ENCODE data around the gene BRD9. TPM values are rescaled to one million over a fixed set of nuclear protein-coding genes. Genes with fewer than 3 reads are reported as not detected.
"Not testable (repeated sequence)": the region's sequence is repeated elsewhere in the genome, so short reads cannot be mapped to it uniquely, and the experiment has no call there.

The BRD9 gene
- total and polyA plus RNA-seq, 9 of the 15 experiments (the other 6 are each of a cell fraction or from before 2014, with no cell fraction given): 2.4 to 68.7 (median 44.9) TPM

DNA sequence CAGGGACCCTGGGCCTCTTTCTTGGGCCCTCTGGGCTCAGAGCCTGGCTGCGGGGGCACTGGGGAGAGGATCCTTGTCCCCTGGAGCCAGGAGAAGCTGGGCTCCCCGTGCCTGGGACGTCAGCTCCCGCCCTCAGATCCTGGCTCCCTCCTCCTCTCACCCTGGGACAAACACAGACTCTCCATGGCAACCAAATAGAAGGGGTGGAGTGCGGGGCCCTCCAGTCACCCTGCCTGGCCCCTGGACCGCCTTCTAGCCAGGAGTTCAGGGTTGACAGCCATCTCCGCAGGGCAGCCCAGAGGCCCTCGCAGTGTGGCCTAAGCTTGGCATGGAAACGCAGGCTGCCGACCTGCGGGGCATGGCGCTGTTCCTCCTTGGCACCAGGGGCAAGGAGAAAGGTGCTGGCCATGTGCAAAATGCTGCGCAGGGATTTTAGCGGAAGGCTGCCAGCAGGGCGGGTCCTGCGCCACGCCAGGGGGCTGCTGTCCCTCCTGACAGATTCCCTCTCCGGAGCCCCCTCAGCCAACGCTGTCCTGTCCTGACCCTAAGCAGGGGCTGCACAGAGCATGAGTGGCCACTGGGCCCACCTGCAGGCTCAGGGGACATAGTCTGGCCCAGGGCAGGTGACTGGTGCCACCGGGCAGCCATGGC, 42.8 kb downstream of the BRD9 start:
- Histone ChIP-seq H3K27me3 (ENCODE audit: control insufficient read depth in 2 of 2, insufficient read depth in 2 of 2, low read length in 2 of 2) (peaks cover 26 to 57% of the 10 kb centered on the region in 2 experiments), H3K79me2 (ENCODE audit: control insufficient read depth, insufficient read depth, low read length) (no peaks in the 10 kb centered on the region), H3K36me3 (ENCODE audit: control insufficient read depth, insufficient read depth, low read length) (no peaks in the 10 kb centered on the region), H3K9ac (ENCODE audit: insufficient read depth in 1 of 2, low read depth in 2 of 2, low read length in 2 of 2) (peak overlapping the region in 1 of 2 experiments; percentile 1; a peak in 1 of 4 replicates), H3K4me1 (replicated peaks in 1 of 2; ENCODE audit: control insufficient read depth in 2 of 2, insufficient read depth in 2 of 2, low read length in 2 of 2) (peaks cover 0 to 29% of the 10 kb centered on the region in 2 experiments; a peak in 2 of 5 replicates), H3K4me3 (no peak overlapping the region), H4K20me1 (replicated peaks; ENCODE audit: control insufficient read depth, insufficient read depth, low read length) (peaks cover 18% of the 10 kb centered on the region), H3K4me2 (ENCODE audit: insufficient read depth, low read length) (no peak overlapping the region), H3K27ac (ENCODE audit: extremely low read depth, low read depth, low read length) (no peak overlapping the region), H3K9me1 (ENCODE audit: control insufficient read depth, insufficient read depth, low read length) (no peaks in the 10 kb centered on the region), H3K9me3 (replicated peaks; ENCODE audit: control insufficient read depth, insufficient read depth, low read depth, low read length) (no peaks in the 10 kb centered on the region), H2AFZ (ENCODE audit: low read depth, low read length) (no peak overlapping the region)
- DNase-seq (ENCODE audit: extremely low read depth in 1 of 4, low spot score in 3 of 4): peak in 2 of 4 experiments; percentile 49 to 52
- ChIA-PET CTCF (ENCODE audit: low intra/inter-chr PET ratio) (no interaction called here), POLR2A (no interaction called here)
- intact Hi-C loops (cut with micrococcal nuclease) (loop anchor here (10.0 kb wide), 1 partner anchor 175 kb away; no protein-coding TSS in a partner anchor), in situ Hi-C loops (cut with MboI) (loop anchor here (10.0 kb wide), 1 partner anchor 95 kb away; no protein-coding TSS in a partner anchor)
- peak; percentile 6; the same call in 1 of the 3 replicates for ATAC-seq
- TF ChIP-seq ZNF133 (CRISPR knock-in tag; IDR thresholded peaks at IDR 0.05) (no peak), POLR2G (IDR thresholded peaks at IDR 0.05; ENCODE audit: low read depth, low read length) (peak; percentile 47)
- no peak for FAIRE-seq
- no TSS peak for BruUV-seq (replicated peaks)
- 48% methylated on average over 15 of the region's 20 CpGs for WGBS (ENCODE audit: insufficient coverage, low coverage, missing lambda C conversion rate)

DNA sequence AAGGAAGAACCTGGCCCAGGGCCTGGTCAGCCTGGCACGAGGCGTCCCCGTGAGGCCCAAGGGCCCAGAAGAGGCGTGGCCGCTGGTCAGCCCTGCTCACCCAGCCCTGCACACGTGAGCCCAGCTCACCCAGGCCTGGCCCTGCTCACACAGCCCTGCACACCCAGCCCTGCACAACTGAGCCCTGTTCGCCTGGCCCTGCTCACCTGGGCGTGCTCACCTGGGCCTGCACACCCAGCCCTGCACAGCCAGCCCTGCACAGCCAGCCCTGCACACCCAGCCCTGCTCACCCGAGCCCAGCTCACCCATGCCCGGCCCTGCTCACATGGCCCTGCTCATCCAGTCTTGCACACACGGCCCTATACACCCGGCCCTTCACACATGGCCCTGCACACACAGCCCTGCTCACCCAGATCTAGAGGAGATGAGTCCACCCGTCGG, 43.9 kb downstream of the BRD9 start:
- ATAC-seq (no peak), DNase-seq (ENCODE audit: extremely low read depth in 1 of 4, low spot score in 3 of 4) (no peak), FAIRE-seq (no peak)
- TF ChIP-seq POLR2G (IDR thresholded peaks at IDR 0.05; ENCODE audit: low read depth, low read length): peak; percentile 41; the same call in 1 of the 2 replicates
- TF ChIP-seq KDM2B (CRISPR knock-in tag; IDR thresholded peaks at IDR 0.05): no peak
- no peak for TF ChIP-seq TSC22D4 (tag; IDR thresholded peaks at IDR 0.05)
- TF ChIP-seq PHF20 (IDR thresholded peaks at IDR 0.05; ENCODE audit: partially characterized antibody): no peak
- Histone ChIP-seq H3K27ac (ENCODE audit: extremely low read depth, low read depth, low read length) (no peak overlapping the region), H3K9me1 (ENCODE audit: control insufficient read depth, insufficient read depth, low read length) (no peaks in the 10 kb centered on the region), H3K4me3 (no peak overlapping the region), H3K4me2 (ENCODE audit: insufficient read depth, low read length) (no peak overlapping the region), H3K27me3 (ENCODE audit: control insufficient read depth in 2 of 2, insufficient read depth in 2 of 2, low read length in 2 of 2) (peaks cover 26 to 57% of the 10 kb centered on the region in 2 experiments), H3K9me3 (replicated peaks; ENCODE audit: control insufficient read depth, insufficient read depth, low read depth, low read length) (no peaks in the 10 kb centered on the region), H3K4me1 (replicated peaks in 1 of 2; ENCODE audit: control insufficient read depth in 2 of 2, insufficient read depth in 2 of 2, low read length in 2 of 2) (peaks cover 0 to 29% of the 10 kb centered on the region in 2 experiments; a peak in 2 of 5 replicates), H2AFZ (ENCODE audit: low read depth, low read length) (no peak overlapping the region), H3K36me3 (ENCODE audit: control insufficient read depth, insufficient read depth, low read length) (no peaks in the 10 kb centered on the region), H4K20me1 (replicated peaks; ENCODE audit: control insufficient read depth, insufficient read depth, low read length) (peaks cover 18% of the 10 kb centered on the region), H3K9ac (ENCODE audit: insufficient read depth in 1 of 2, low read depth in 2 of 2, low read length in 2 of 2) (peak overlapping the region in 1 of 2 experiments; percentile 5; a peak in 1 of 4 replicates), H3K79me2 (ENCODE audit: control insufficient read depth, insufficient read depth, low read length) (no peaks in the 10 kb centered on the region)
- BruUV-seq (replicated peaks): no TSS peak
- POLR2A ChIA-PET: no interaction called here
- in situ Hi-C loops (cut with MboI) (loop anchor here (10.0 kb wide), 1 partner anchor 94 kb away; no protein-coding TSS in a partner anchor), intact Hi-C loops (cut with micrococcal nuclease) (no loop called here)
- CTCF ChIA-PET (ENCODE audit: low intra/inter-chr PET ratio): no interaction called here
- 9% methylated on average over 11 of the region's 14 CpGs for WGBS (ENCODE audit: insufficient coverage, low coverage, missing lambda C conversion rate)

DNA sequence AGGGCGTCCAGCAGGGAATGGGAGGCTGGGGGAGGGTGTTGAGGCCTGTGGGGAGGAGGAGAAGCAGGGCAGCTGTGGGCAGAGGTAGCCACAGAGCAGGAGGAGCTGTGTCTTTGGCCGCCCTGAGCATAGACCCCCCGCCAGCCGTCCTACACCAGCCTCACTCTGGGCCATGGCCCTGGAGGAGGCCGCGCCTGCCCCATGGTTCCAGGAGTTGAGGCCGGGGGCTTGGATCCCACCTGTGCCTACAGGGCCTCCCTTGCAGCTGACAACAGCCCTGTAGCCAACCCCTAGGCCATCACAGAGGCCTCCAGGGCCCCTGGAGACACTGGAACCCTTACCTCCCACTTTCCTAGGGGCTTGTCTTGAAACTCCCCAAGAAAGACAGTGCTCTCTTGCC, 44.9 kb downstream of the BRD9 start:
- intact Hi-C loops (cut with micrococcal nuclease); ATAC-seq; FAIRE-seq; H3K4me3 ChIP-seq; DNase-seq (ENCODE audit: extremely low read depth in 1 of 4, low spot score in 3 of 4); H3K79me2 ChIP-seq (ENCODE audit: control insufficient read depth, insufficient read depth, low read length); H3K36me3 ChIP-seq (ENCODE audit: control insufficient read depth, insufficient read depth, low read length); H2AFZ ChIP-seq (ENCODE audit: low read depth, low read length); H3K9me1 ChIP-seq (ENCODE audit: control insufficient read depth, insufficient read depth, low read length); H3K9ac ChIP-seq (ENCODE audit: insufficient read depth in 1 of 2, low read depth in 2 of 2, low read length in 2 of 2); POLR2A ChIA-PET; H3K4me2 ChIP-seq (ENCODE audit: insufficient read depth, low read length); CTCF ChIA-PET (ENCODE audit: low intra/inter-chr PET ratio); H3K27ac ChIP-seq (ENCODE audit: extremely low read depth, low read depth, low read length); BruUV-seq (replicated peaks); H3K9me3 ChIP-seq (replicated peaks; ENCODE audit: control insufficient read depth, insufficient read depth, low read depth, low read length): not testable (repeated sequence)
- 10% methylated on average over 6 of the region's 7 CpGs for WGBS (ENCODE audit: insufficient coverage, low coverage, missing lambda C conversion rate)
- H3K27me3 ChIP-seq (ENCODE audit: control insufficient read depth in 2 of 2, insufficient read depth in 2 of 2, low read length in 2 of 2): peaks cover 26 to 49% of the 10 kb centered on the region in 2 experiments
- in situ Hi-C loops (cut with MboI): loop anchor here (10.0 kb wide), 1 partner anchor 93 kb away; no protein-coding TSS in a partner anchor
- H4K20me1 ChIP-seq (replicated peaks; ENCODE audit: control insufficient read depth, insufficient read depth, low read length): peaks cover 13% of the 10 kb centered on the region
- peaks cover 0 to 28% of the 10 kb centered on the region in 2 experiments; a peak in 2 of 5 replicates for H3K4me1 ChIP-seq (replicated peaks in 1 of 2; ENCODE audit: control insufficient read depth in 2 of 2, insufficient read depth in 2 of 2, low read length in 2 of 2)

Measured in K562 (cell line).